Measurements from ENCODE around the gene PPCDC. TPM values are rescaled to one million over a fixed set of nuclear protein-coding genes. Genes with fewer than 3 reads are reported as not detected.

The PPCDC gene
- total and polyA plus RNA-seq, 4 donors = 12.8 to 23.8 (median 20.8) TPM

DNA sequence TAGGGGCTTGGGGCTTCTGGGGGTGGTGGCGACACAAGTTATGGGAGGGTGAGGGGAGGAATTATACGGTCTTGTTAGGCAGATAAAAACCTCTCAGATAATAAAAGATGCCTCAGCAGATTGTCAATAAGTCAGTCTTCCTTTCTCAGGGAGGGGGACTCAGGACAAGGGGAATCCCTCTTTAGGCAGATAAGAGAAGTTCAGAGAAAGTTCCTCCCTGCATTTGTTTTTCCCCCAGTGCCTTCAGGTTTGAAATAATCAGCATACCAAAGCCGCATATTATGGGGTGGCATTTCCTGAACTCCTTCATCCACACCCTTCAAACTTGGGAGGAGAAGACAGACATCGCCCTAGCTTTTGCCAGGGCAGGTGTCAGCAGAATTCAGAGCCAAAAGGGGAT lies 8.5 kb downstream of the PPCDC start:
- TF ChIP-seq, protein P1, sequence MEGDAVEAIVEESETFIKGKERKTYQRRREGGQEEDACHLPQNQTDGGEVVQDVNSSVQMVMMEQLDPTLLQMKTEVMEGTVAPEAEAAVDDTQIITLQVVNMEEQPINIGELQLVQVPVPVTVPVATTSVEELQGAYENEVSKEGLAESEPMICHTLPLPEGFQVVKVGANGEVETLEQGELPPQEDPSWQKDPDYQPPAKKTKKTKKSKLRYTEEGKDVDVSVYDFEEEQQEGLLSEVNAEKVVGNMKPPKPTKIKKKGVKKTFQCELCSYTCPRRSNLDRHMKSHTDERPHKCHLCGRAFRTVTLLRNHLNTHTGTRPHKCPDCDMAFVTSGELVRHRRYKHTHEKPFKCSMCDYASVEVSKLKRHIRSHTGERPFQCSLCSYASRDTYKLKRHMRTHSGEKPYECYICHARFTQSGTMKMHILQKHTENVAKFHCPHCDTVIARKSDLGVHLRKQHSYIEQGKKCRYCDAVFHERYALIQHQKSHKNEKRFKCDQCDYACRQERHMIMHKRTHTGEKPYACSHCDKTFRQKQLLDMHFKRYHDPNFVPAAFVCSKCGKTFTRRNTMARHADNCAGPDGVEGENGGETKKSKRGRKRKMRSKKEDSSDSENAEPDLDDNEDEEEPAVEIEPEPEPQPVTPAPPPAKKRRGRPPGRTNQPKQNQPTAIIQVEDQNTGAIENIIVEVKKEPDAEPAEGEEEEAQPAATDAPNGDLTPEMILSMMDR (IDR thresholded peaks at IDR 0.05; ENCODE audit: control extremely low read depth, extremely low read depth) = no peak
- H3K4me1 ChIP-seq (ENCODE audit: control insufficient read depth in 5 of 5, insufficient read depth in 5 of 5, low read length in 5 of 5) = peaks cover 0 to 21% (median 5%) of the 10 kb centered on the region in 5 donors
- no peak for DNase-seq
- no peak overlapping the region for H3K27ac ChIP-seq (ENCODE audit: low read depth in 1 of 2, low read length in 1 of 2)
- no peak overlapping the region for H3K9ac ChIP-seq (ENCODE audit: insufficient read depth in 1 of 2, low read length in 2 of 2)
- H3K4me3 ChIP-seq = no peak overlapping the region
- H3K36me3 ChIP-seq (ENCODE audit: control insufficient read depth in 4 of 4, insufficient read depth in 4 of 4, low read length in 4 of 4) = peaks cover 0 to 6% (median under 1%) of the 10 kb centered on the region in 4 donors
- no peak for ATAC-seq (ENCODE audit: insufficient read depth, low FRiP score)
- no peaks in the 10 kb centered on the region for H3K27me3 ChIP-seq (ENCODE audit: control insufficient read depth in 3 of 3, insufficient read depth in 3 of 3, low read length in 2 of 3)
- 29 to 41% methylated on average over 4 of the region's 4 CpGs for WGBS, 2 donors
- H3K9me3 ChIP-seq (ENCODE audit: control insufficient read depth in 4 of 4, insufficient read depth in 3 of 4, low read length in 3 of 4) = no peaks in the 10 kb centered on the region

DNA sequence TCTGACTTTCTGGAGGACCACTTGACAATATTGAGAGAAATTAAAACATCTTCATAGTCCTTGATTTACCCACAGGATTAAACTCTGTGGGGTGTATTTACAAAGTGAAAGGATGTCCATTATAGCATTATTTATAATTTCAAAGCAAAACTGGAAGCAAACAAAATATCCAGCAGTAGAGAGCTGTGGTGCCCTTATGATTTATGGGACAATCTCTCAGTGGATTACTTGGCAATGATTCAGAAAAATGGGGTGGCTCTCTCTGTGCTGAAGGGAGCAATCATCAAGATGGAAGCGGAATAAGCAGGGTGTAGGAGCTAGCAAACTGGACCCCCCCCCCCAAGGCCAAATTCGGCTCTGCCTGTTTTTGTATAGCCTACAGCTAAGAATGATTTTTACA lies 9.0 kb downstream of the PPCDC start:
- Histone ChIP-seq H3K9ac (ENCODE audit: insufficient read depth in 1 of 2, low read length in 2 of 2) (no peak overlapping the region), H3K4me1 (ENCODE audit: control insufficient read depth in 5 of 5, insufficient read depth in 5 of 5, low read length in 5 of 5) (peaks cover 0 to 21% (median 5%) of the 10 kb centered on the region in 5 donors), H3K9me3 (ENCODE audit: control insufficient read depth in 4 of 4, insufficient read depth in 3 of 4, low read length in 3 of 4) (no peaks in the 10 kb centered on the region), H3K27me3 (ENCODE audit: control insufficient read depth in 3 of 3, insufficient read depth in 3 of 3, low read length in 2 of 3) (no peaks in the 10 kb centered on the region), H3K4me3 (no peak overlapping the region), H3K36me3 (ENCODE audit: control insufficient read depth in 4 of 4, insufficient read depth in 4 of 4, low read length in 4 of 4) (peaks cover 0 to 6% (median under 1%) of the 10 kb centered on the region in 4 donors), H3K27ac (ENCODE audit: low read depth in 1 of 2, low read length in 1 of 2) (no peak overlapping the region)
- TF ChIP-seq, protein P1 (IDR thresholded peaks at IDR 0.05; ENCODE audit: control extremely low read depth, extremely low read depth) = no peak
- ATAC-seq (ENCODE audit: insufficient read depth, low FRiP score) (no peak), DNase-seq (no peak)
- 80 to 91% methylated on average over 2 of the region's 2 CpGs for WGBS, 2 donors

DNA sequence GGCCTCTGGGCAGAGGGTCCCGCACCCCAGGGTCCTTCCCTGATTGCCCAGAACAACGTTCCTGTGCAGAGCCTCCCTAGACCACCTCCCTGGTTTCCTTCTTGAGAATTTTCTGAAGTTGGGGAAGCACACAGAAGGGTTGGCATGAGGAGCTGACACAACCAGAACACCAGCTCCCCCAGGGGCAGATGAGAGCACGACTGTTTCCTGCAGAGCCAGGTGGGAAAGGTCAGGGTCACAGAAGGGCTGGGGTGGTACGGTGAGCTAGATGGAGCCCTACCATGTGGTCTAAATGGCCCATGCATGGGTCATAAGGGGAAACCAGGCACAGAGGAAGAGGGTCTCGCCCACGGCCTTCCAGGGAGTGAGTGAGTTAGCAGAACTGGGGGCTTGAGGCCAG lies 10.4 kb downstream of the PPCDC start:
- H3K9ac ChIP-seq (ENCODE audit: insufficient read depth in 1 of 2, low read length in 2 of 2) = no peak overlapping the region
- H3K9me3 ChIP-seq (ENCODE audit: control insufficient read depth in 4 of 4, insufficient read depth in 3 of 4, low read length in 3 of 4) = no peaks in the 10 kb centered on the region
- peaks cover 0 to 6% (median under 1%) of the 10 kb centered on the region in 4 donors for H3K36me3 ChIP-seq (ENCODE audit: control insufficient read depth in 4 of 4, insufficient read depth in 4 of 4, low read length in 4 of 4)
- H3K4me3 ChIP-seq = no peak overlapping the region
- DNase-seq (no peak), ATAC-seq (ENCODE audit: insufficient read depth, low FRiP score) (no peak)
- H3K27me3 ChIP-seq (ENCODE audit: control insufficient read depth in 3 of 3, insufficient read depth in 3 of 3, low read length in 2 of 3) = no peaks in the 10 kb centered on the region
- TF ChIP-seq, protein P1 (IDR thresholded peaks at IDR 0.05; ENCODE audit: control extremely low read depth, extremely low read depth) = no peak
- peaks cover 0 to 21% (median 5%) of the 10 kb centered on the region in 5 donors for H3K4me1 ChIP-seq (ENCODE audit: control insufficient read depth in 5 of 5, insufficient read depth in 5 of 5, low read length in 5 of 5)
- WGBS, 2 donors = 76 to 85% methylated on average over 6 of the region's 6 CpGs
- no peak overlapping the region for H3K27ac ChIP-seq (ENCODE audit: low read depth in 1 of 2, low read length in 1 of 2)

DNA sequence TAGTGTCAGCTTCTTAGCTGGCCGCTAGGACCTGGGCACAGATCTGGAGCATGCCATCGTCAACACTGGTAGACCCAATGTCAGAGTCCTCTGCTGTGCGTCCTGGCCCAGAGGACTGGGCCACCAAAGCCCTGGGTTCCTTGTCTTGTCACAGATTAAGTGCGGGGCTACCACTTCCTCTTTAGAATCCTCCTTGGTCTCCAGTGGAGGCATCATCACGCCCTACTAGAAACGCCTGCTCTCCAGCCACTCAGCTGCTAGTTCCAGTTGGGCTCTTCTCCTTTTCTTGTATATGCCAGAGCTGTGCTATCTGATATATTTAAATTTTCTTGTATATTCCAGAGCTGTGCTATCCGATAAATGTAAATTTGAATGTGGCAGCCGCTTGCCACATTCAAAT lies 11.2 kb downstream of the PPCDC start:
- H3K4me3 ChIP-seq = no peak overlapping the region
- no peak overlapping the region for H3K9ac ChIP-seq (ENCODE audit: insufficient read depth in 1 of 2, low read length in 2 of 2)
- ATAC-seq (ENCODE audit: insufficient read depth, low FRiP score) (no peak), DNase-seq (no peak)
- H3K4me1 ChIP-seq (ENCODE audit: control insufficient read depth in 5 of 5, insufficient read depth in 5 of 5, low read length in 5 of 5) = peaks cover 0 to 19% (median 4%) of the 10 kb centered on the region in 5 donors
- H3K27me3 ChIP-seq (ENCODE audit: control insufficient read depth in 3 of 3, insufficient read depth in 3 of 3, low read length in 2 of 3) = no peaks in the 10 kb centered on the region
- H3K36me3 ChIP-seq (ENCODE audit: control insufficient read depth in 4 of 4, insufficient read depth in 4 of 4, low read length in 4 of 4) = peaks cover 0 to 6% (median under 1%) of the 10 kb centered on the region in 4 donors
- 76 to 87% methylated on average over 8 of the region's 8 CpGs for WGBS, 2 donors
- no peak overlapping the region for H3K27ac ChIP-seq (ENCODE audit: low read depth in 1 of 2, low read length in 1 of 2)
- TF ChIP-seq, protein P1 (IDR thresholded peaks at IDR 0.05; ENCODE audit: control extremely low read depth, extremely low read depth) = no peak
- no peaks in the 10 kb centered on the region for H3K9me3 ChIP-seq (ENCODE audit: control insufficient read depth in 4 of 4, insufficient read depth in 3 of 4, low read length in 3 of 4)

All from lung (tissue), 12 donors.